Measurements from ENCODE around the gene ERC1. TPM values are rescaled to one million over a fixed set of nuclear protein-coding genes. Genes with fewer than 3 reads are reported as not detected.

Gene ERC1
- polyA plus RNA-seq, 2 of the 4 experiments (the other 2 are of a cell fraction) = 14.2 to 20.9 TPM

- no peak for TF ChIP-seq ZFP36 (IDR thresholded peaks at IDR 0.05; ENCODE audit: borderline replicate concordance, partially characterized antibody)
Observed at GRCh38 chr12:1357171-1357570, 366.1 kb downstream of the ERC1 start (continued).

GRCh38 chr12:1357711-1358110 lies 366.7 kb downstream of the ERC1 start:
- H3K9me3 ChIP-seq = no peaks in the 10 kb centered on the region
- no peak overlapping the region for H3K4me2 ChIP-seq
- FAIRE-seq (no peak), ATAC-seq (no peak), DNase-seq (ENCODE audit: low read depth in 1 of 2, low spot score in 1 of 2) (no peak)
- no peak overlapping the region for H3K4me3 ChIP-seq
- TF ChIP-seq GATA3 (IDR thresholded peaks at IDR 0.05; ENCODE audit: borderline replicate concordance) = no peak
- TF ChIP-seq CEBPB (IDR thresholded peaks at IDR 0.05) = no peak
- peaks cover 15% of the 10 kb centered on the region; the same call in 2 of the 3 replicates for H3K4me1 ChIP-seq
- POLR2A ChIA-PET = no interaction called here
- WGBS (ENCODE audit: missing lambda C conversion rate) = 94% methylated on average over 1 of the region's 1 CpG
- CTCF ChIA-PET = interaction anchor here (1.1 kb wide), 1 partner anchor 277 kb away, joined by 3 read pairs; no protein-coding TSS in a partner anchor
- H3K27ac ChIP-seq = no peak overlapping the region

DNA sequence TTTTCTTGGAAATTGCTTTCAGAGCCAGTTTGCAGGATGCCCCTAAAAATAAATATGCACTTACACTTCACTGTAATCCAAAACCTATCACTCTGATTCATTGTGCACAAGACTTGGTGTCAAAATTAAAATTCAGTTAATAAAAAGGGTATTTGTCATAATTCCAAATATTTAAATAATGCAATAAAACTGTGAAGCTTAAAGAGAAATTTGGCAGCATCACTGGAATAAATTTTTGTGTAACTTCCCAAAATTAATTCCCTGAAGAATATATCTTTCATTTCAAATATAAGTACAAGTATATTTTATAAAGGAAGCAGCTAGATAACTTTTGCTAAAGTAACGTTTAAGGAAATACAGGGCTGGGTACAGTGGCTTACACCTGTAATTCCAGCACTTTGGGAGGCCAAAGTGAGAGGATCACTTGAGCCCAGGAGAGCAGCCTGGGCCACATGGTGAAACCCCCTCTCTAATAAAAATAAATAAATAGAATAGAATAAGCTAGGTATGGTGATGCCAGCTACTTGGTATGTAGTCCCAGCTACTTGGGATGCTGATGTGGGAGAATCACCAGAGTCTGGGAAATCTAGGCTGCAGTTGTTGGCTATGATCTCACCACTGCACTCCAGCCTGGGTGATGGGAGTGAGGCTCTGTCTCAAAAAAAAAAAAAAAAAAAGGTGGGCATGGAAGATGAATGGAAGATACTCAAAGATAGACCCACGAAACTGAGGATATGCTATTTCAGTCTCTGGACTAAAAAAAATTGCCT lies 369.6 kb downstream of the ERC1 start:
- DNase-seq (ENCODE audit: low read depth in 1 of 2, low spot score in 1 of 2) (peak in 1 of 2 experiments; percentile 30), ATAC-seq (peak; percentile 59 to 80; a peak in 5 of 6 replicates), FAIRE-seq (no peak)
- Histone ChIP-seq H3K27ac (no peak overlapping the region), H3K4me2 (no peak overlapping the region), H3K9me3 (no peaks in the 10 kb centered on the region), H3K4me1 (peaks cover 15% of the 10 kb centered on the region; the same call in 2 of the 3 replicates), H3K4me3 (no peak overlapping the region)
- ChIA-PET POLR2A (no interaction called here), CTCF (interaction anchor here (1.1 to 1.5 kb wide), 3 partner anchors 10 to 108 kb away, joined by 3 read pairs; no protein-coding TSS in a partner anchor)
- no peak for TF ChIP-seq POLR2A (IDR thresholded peaks at IDR 0.05; ENCODE audit: low read length)
- TF ChIP-seq HOXB13 (CRISPR knock-in tag; IDR thresholded peaks at IDR 0.05; ENCODE audit: low read depth) = no peak
- 75% methylated on average over 2 of the region's 2 CpGs for WGBS (ENCODE audit: missing lambda C conversion rate)

DNA sequence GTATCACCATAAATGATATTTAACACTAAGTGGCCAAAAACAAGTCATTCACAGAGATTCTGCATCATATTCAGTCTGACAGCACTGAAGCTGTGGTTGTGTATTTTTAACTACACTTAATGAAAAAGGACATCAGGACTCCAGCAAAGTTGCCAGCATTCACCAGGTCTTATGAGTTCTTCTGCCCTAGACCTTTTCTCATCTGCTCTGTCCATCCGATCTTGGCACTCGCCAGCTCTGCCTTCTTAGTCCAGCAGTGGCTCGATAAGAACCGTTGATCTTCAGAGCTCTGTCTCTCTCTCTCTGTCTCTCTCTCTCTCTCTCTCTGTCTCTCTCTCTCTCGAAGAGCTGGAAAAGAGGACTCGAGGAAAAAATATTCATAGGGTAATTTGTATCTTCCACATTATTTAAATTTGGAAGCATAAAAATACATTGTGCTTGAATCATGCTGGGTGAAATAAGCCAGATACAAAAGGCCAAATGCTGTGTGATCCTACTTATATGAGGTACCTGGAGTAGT lies 371.2 kb downstream of the ERC1 start:
- no peak for TF ChIP-seq NR3C1 (IDR thresholded peaks at IDR 0.05)
- TF ChIP-seq RNF2 (IDR thresholded peaks at IDR 0.05; ENCODE audit: borderline replicate concordance, low read depth) = no peak
- TF ChIP-seq PHF8 (IDR thresholded peaks at IDR 0.05; ENCODE audit: borderline replicate concordance, low read depth) = no peak
- TF ChIP-seq GATA3 (IDR thresholded peaks at IDR 0.05; ENCODE audit: borderline replicate concordance) = no peak
- TF ChIP-seq, protein P1, sequence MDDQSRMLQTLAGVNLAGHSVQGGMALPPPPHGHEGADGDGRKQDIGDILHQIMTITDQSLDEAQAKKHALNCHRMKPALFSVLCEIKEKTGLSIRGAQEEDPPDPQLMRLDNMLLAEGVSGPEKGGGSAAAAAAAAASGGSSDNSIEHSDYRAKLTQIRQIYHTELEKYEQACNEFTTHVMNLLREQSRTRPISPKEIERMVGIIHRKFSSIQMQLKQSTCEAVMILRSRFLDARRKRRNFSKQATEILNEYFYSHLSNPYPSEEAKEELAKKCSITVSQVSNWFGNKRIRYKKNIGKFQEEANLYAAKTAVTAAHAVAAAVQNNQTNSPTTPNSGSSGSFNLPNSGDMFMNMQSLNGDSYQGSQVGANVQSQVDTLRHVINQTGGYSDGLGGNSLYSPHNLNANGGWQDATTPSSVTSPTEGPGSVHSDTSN (IDR thresholded peaks at IDR 0.05) = no peak
- TF ChIP-seq CBX8 (IDR thresholded peaks at IDR 0.05) = no peak
- TF ChIP-seq HOXB13 (CRISPR knock-in tag; IDR thresholded peaks at IDR 0.05; ENCODE audit: low read depth) = no peak
- no peak for TF ChIP-seq RAD21 (conservative IDR thresholded peaks at IDR 0.05 in 1 of 2, IDR thresholded peaks at IDR 0.05 in 1 of 2)
- TF ChIP-seq HOXA7 (CRISPR knock-in tag; IDR thresholded peaks at IDR 0.05) = no peak
- TF ChIP-seq RARB (CRISPR knock-in tag; IDR thresholded peaks at IDR 0.05) = no peak
- TF ChIP-seq ESRRA (IDR thresholded peaks at IDR 0.05; ENCODE audit: borderline replicate concordance, low read length) = no peak
- no peak overlapping the region for H3K27ac ChIP-seq
- 90% methylated on average over 6 of the region's 6 CpGs for WGBS (ENCODE audit: missing lambda C conversion rate)
- POLR2A ChIA-PET = no interaction called here
- peaks cover 4% of the 10 kb centered on the region; the same call in 2 of the 3 replicates for H3K4me1 ChIP-seq
- CTCF ChIA-PET = interaction anchor here (1.4 kb wide), 1 partner anchor 244 kb away, joined by 3 read pairs; no protein-coding TSS in a partner anchor
- ATAC-seq = no peak
- H3K9me3 ChIP-seq = no peaks in the 10 kb centered on the region
- H3K4me2 ChIP-seq = no peak overlapping the region
- no peak for FAIRE-seq
- DNase-seq (ENCODE audit: low read depth in 1 of 2, low spot score in 1 of 2) = no peak
- H3K4me3 ChIP-seq = no peak overlapping the region

DNA sequence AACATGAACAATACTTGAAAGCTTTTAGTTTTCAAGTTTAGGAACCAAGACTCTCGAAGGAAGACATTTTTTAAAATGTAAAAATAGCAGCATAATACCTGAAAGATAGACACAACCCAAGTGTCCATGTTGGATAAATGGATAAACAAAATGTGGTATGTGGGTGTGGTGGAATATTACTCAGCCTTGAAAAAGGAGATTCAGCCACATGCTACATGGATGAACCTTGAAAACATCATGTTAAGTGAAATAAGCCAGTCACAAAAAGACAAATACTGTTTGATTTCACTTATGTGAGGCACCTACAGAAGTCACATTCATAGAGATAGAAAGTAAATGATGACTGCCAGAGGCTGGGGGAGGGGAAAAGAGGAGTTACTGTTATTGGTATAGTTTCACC lies 374.7 kb downstream of the ERC1 start:
- ChIA-PET CTCF (interaction anchor here (1.1 kb wide), 2 partner anchors 11 to 28 kb away, joined by 3 read pairs; no protein-coding TSS in a partner anchor), POLR2A (no interaction called here)
- FAIRE-seq (no peak), DNase-seq (ENCODE audit: low read depth in 1 of 2, low spot score in 1 of 2) (no peak), ATAC-seq (no peak)
- 96% methylated on average over 1 of the region's 1 CpG for WGBS (ENCODE audit: missing lambda C conversion rate)
- Histone ChIP-seq H3K4me3 (no peak overlapping the region), H3K27ac (no peak overlapping the region), H3K4me2 (no peak overlapping the region), H3K9me3 (no peaks in the 10 kb centered on the region), H3K4me1 (peaks cover 2% of the 10 kb centered on the region; the same call in 1 of the 3 replicates)
- TF ChIP-seq CBX8 (IDR thresholded peaks at IDR 0.05) = no peak
- TF ChIP-seq HOXB5 (CRISPR knock-in tag; IDR thresholded peaks at IDR 0.05) = no peak
- no peak for TF ChIP-seq POLR2AphosphoS2 (conservative IDR thresholded peaks at IDR 0.05; ENCODE audit: low read length)
- no peak for TF ChIP-seq RFX5 (IDR thresholded peaks at IDR 0.05)
- no peak for TF ChIP-seq PHF8 (IDR thresholded peaks at IDR 0.05; ENCODE audit: borderline replicate concordance, low read depth)
- TF ChIP-seq EHF (CRISPR knock-in tag; IDR thresholded peaks at IDR 0.05) = no peak
- no peak for TF ChIP-seq NPAS2 (CRISPR knock-in tag; IDR thresholded peaks at IDR 0.05; ENCODE audit: borderline replicate concordance)
- no peak for TF ChIP-seq MYC (IDR thresholded peaks at IDR 0.05; ENCODE audit: borderline replicate concordance, low read length)
